Neural cell (in vitro differentiated cells): ENCODE measurements around the gene PIGS. TPM values are rescaled to one million over a fixed set of nuclear protein-coding genes. Genes with fewer than 3 reads are reported as not detected.

ENCODE experiments used
- H2AFZ ChIP-seq: fragments of 200-600, 300-800 bp; sonication (generic), shearing (Covaris generic); 2 replicates; pipeline ENCODE4 v1.6.0; 2014; ENCODE audit warnings: low read depth, mild to moderate bottlenecking, antibody characterized with exemption, low read length, moderate library complexity
- H3F3A ChIP-seq: fragments of 200-600 bp; shearing (Covaris generic); 2 replicates; pipeline ENCODE4 v1.6.1; 2016; ENCODE audit warnings: mild to moderate bottlenecking, moderate library complexity, mixed read lengths, antibody characterized with exemption, low read length; ENCODE audit not compliant: insufficient read depth, poor library complexity, severe bottlenecking
- H3K27ac ChIP-seq: fragments of 200-600, 300-800 bp; sonication (generic), shearing (Covaris generic); 2 replicates; pipeline ENCODE4 v1.5.1; 2014; ENCODE audit warnings: mild to moderate bottlenecking, low read length, moderate library complexity
- H3K27me3 ChIP-seq: fragments of 300-800, 200-600 bp; sonication (generic), shearing (Covaris generic); 2 replicates; pipeline ENCODE4 v1.6.0; 2014; ENCODE audit warnings: mild to moderate bottlenecking, low read depth, low read length, moderate library complexity; ENCODE audit not compliant: insufficient read depth
- H3K36me3 ChIP-seq: fragments of 300-800, 200-600 bp; sonication (generic), shearing (Covaris generic); 2 replicates; pipeline ENCODE4 v1.5.1; 2014; ENCODE audit warnings: mild to moderate bottlenecking, antibody characterized with exemption, low read length, moderate library complexity; ENCODE audit not compliant: insufficient read depth
- H3K4me2 ChIP-seq: fragments of 300-800, 200-600 bp; sonication (generic), shearing (Covaris generic); 2 replicates; pipeline ENCODE4 v1.6.0; 2014; ENCODE audit warnings: mild to moderate bottlenecking, low read length
- H3K4me3 ChIP-seq: fragments of 300-800, 200-600 bp; sonication (generic), shearing (Covaris generic); 2 replicates; pipeline ENCODE4 v1.5.1; 2014; ENCODE audit warnings: mild to moderate bottlenecking, low read length, moderate library complexity
- H3K79me2 ChIP-seq: fragments of 200-600 bp; shearing (Covaris generic); replicated peaks from 2 replicates; pipeline ENCODE4 v1.6.0; 2014; ENCODE audit warnings: mild to moderate bottlenecking, low read length, moderate library complexity; ENCODE audit not compliant: insufficient read depth
- H3K9ac ChIP-seq: fragments of 300-800, 200-600 bp; sonication (generic), shearing (Covaris generic); 2 replicates; pipeline ENCODE4 v1.6.1; 2016; ENCODE audit warnings: mild to moderate bottlenecking, low read length, mixed read lengths
- H3K9me2 ChIP-seq: fragments of 200-600 bp; shearing (Covaris generic); 2 replicates; pipeline ENCODE4 v1.6.1; 2016; ENCODE audit warnings: mild to moderate bottlenecking, low read length, mixed read lengths; ENCODE audit not compliant: insufficient read depth
- H3K9me3 ChIP-seq: fragments of 200-600, 300-800 bp; sonication (generic), shearing (Covaris generic); 2 replicates; pipeline ENCODE4 v1.6.1; 2016; ENCODE audit warnings: mild to moderate bottlenecking, mixed run types, low read length, moderate library complexity, mixed read lengths
- H4K20me1 ChIP-seq: fragments of 200-600 bp; shearing (Covaris generic); 2 replicates; pipeline ENCODE4 v1.6.1; 2016; ENCODE audit warnings: mild to moderate bottlenecking, mixed run types; ENCODE audit not compliant: insufficient read depth
- EP300 ChIP-seq: fragments of 450-650 bp; conservative IDR thresholded peaks from 2 replicates; pipeline ENCODE4 v1.6.1; 2014; ENCODE audit warnings: antibody characterized with exemption, mild to moderate bottlenecking, moderate library complexity; ENCODE audit not compliant: poor library complexity, severe bottlenecking
- EZH2 ChIP-seq: fragments of 200-600, 300-800 bp; shearing (Covaris generic), sonication (generic); IDR thresholded peaks from 2 replicates; pipeline ENCODE4 v1.6.1; 2014; ENCODE audit warnings: antibody characterized with exemption, low read length, borderline replicate concordance, mild to moderate bottlenecking; ENCODE audit not compliant: insufficient read depth, poor library complexity, severe bottlenecking
- MXI1 ChIP-seq: fragments of 450-650 bp; conservative IDR thresholded peaks from 2 replicates; pipeline ENCODE4 v1.6.1; 2014; ENCODE audit warnings: antibody characterized with exemption, mild to moderate bottlenecking; ENCODE audit not compliant: poor library complexity, severe bottlenecking
- POLR2AphosphoS5 ChIP-seq: IDR thresholded peaks from 2 replicates; pipeline ENCODE4 v1.6.1; 2012
- RAD21 ChIP-seq: fragments of 450-650 bp; conservative IDR thresholded peaks from 2 replicates; pipeline ENCODE4 v1.6.1; 2014; ENCODE audit warnings: antibody characterized with exemption, mild to moderate bottlenecking, moderate library complexity
- SMC3 ChIP-seq: fragments of 450-650 bp; conservative IDR thresholded peaks from 2 replicates; pipeline ENCODE4 v1.6.1; 2014; ENCODE audit warnings: antibody characterized with exemption, mild to moderate bottlenecking, moderate library complexity; ENCODE audit not compliant: poor library complexity
- TAF1 ChIP-seq: IDR thresholded peaks from 2 replicates; pipeline ENCODE4 v1.6.1; 2012; ENCODE audit warnings: low read depth
- polyA plus RNA-seq: library from polyadenylated mRNA; depleted of rRNA; stranded (reverse); fragments of >200 nt; gene quantifications from 2 replicates; pipeline ENCODE4 v1.2.3, GENCODE V29; 2014
- TF ChIP-seq, protein P1 (sequence below): IDR thresholded peaks from 2 replicates; pipeline ENCODE4 v1.6.1; 2012; ENCODE audit warnings: borderline replicate concordance
- TF ChIP-seq, protein P2 (sequence below): fragments of 450-650 bp; IDR thresholded peaks from 2 replicates; pipeline ENCODE4 v1.5.1; 2014; ENCODE audit warnings: antibody characterized with exemption, mild to moderate bottlenecking, moderate library complexity; ENCODE audit not compliant: poor library complexity, severe bottlenecking

PIGS gene
- polyA plus RNA-seq, 1 donor from 2014 or later: 37.6 TPM

DNA sequence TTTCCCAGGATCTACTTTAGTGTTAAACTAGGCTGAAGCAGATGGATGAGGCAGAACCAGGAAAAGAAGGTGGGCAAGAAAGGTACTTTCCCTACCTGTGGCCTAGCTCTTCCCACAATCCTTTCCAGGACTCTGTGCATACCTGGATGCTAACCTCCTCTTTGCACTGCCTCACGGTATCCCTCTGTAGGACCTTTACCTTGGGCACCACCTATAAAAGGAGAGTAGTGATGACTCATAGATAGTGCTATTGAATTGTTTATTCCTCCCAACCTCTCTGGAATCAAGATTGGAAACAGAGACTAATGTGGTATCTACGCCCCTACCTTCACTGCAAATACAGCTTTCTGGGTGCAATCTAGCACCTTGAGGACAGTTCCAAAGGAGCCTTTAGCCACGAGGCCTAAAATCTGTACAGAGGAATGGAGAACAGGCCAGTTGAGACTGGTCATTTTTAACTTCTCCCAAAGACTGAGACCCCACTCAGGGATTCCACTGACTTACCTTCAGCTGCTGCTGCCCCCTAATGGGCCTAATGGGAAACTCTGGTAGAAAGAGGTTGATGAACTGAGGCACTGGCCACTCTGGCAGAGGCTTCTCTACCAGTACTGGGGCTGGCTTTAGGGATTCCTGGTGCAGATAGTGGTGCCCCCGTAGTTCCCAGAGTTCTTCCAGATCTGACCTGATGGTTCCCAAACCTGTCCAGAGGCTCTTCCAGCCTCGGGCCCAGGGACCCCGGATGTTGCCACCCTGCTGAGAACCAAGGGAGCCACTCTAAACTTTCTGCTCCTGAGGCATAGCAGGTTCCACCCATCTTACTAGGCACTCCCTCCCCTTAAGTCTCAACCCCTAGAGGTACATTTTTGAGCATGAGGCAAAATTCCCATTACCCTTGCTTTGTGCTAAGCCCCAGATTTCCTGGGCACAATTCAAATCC is 41.9 kb upstream of the PIGS start:
- H3K27me3 ChIP-seq: no peaks in the 10 kb centered on the region
- H3K79me2 ChIP-seq: no peaks in the 10 kb centered on the region
- H3K9me2 ChIP-seq: no peaks in the 10 kb centered on the region
- no peaks in the 10 kb centered on the region for H4K20me1 ChIP-seq
- H3K9me3 ChIP-seq: no peaks in the 10 kb centered on the region
- H3K9ac ChIP-seq: no peak overlapping the region
- no peak overlapping the region for H3K4me3 ChIP-seq
- H3K4me2 ChIP-seq: no peak overlapping the region
- TF ChIP-seq MXI1 (no peak), RAD21 (peak; percentile 79), POLR2AphosphoS5 (no peak), SMC3 (peak; percentile 77), TAF1 (no peak), EP300 (no peak)
- TF ChIP-seq, protein P1, sequence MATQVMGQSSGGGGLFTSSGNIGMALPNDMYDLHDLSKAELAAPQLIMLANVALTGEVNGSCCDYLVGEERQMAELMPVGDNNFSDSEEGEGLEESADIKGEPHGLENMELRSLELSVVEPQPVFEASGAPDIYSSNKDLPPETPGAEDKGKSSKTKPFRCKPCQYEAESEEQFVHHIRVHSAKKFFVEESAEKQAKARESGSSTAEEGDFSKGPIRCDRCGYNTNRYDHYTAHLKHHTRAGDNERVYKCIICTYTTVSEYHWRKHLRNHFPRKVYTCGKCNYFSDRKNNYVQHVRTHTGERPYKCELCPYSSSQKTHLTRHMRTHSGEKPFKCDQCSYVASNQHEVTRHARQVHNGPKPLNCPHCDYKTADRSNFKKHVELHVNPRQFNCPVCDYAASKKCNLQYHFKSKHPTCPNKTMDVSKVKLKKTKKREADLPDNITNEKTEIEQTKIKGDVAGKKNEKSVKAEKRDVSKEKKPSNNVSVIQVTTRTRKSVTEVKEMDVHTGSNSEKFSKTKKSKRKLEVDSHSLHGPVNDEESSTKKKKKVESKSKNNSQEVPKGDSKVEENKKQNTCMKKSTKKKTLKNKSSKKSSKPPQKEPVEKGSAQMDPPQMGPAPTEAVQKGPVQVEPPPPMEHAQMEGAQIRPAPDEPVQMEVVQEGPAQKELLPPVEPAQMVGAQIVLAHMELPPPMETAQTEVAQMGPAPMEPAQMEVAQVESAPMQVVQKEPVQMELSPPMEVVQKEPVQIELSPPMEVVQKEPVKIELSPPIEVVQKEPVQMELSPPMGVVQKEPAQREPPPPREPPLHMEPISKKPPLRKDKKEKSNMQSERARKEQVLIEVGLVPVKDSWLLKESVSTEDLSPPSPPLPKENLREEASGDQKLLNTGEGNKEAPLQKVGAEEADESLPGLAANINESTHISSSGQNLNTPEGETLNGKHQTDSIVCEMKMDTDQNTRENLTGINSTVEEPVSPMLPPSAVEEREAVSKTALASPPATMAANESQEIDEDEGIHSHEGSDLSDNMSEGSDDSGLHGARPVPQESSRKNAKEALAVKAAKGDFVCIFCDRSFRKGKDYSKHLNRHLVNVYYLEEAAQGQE: no peak
- TF ChIP-seq, protein P2, sequence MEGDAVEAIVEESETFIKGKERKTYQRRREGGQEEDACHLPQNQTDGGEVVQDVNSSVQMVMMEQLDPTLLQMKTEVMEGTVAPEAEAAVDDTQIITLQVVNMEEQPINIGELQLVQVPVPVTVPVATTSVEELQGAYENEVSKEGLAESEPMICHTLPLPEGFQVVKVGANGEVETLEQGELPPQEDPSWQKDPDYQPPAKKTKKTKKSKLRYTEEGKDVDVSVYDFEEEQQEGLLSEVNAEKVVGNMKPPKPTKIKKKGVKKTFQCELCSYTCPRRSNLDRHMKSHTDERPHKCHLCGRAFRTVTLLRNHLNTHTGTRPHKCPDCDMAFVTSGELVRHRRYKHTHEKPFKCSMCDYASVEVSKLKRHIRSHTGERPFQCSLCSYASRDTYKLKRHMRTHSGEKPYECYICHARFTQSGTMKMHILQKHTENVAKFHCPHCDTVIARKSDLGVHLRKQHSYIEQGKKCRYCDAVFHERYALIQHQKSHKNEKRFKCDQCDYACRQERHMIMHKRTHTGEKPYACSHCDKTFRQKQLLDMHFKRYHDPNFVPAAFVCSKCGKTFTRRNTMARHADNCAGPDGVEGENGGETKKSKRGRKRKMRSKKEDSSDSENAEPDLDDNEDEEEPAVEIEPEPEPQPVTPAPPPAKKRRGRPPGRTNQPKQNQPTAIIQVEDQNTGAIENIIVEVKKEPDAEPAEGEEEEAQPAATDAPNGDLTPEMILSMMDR: peak; percentile 84
- H2AFZ ChIP-seq: no peak overlapping the region
- no peak overlapping the region for H3K27ac ChIP-seq
- peaks cover 3% of the 10 kb centered on the region for H3K36me3 ChIP-seq
- H3F3A ChIP-seq: no peaks in the 10 kb centered on the region

DNA sequence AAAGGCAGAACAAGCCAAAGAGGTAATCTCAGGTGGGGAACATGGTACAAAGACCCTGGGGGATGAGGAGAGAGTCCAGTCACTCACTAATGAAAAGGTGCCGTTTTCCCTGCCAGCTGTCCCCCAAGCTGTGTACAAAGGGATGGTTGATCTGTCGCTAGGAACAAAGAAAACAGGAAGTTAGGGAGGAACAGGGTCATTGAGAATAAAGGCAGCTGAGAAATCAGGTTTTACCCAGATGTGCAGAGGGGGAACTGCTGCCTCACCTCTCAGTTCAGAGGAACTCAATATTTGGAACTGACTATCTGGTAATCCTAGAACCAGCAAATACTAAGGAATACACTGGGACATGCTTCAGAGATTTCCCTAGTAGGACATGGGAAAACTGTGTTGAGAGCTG is 41.2 kb upstream of the PIGS start:
- Histone ChIP-seq H3K36me3 (peaks cover 3% of the 10 kb centered on the region), H2AFZ (no peak overlapping the region), H3K79me2 (no peaks in the 10 kb centered on the region), H3K27ac (no peak overlapping the region), H3K27me3 (no peaks in the 10 kb centered on the region), H3K4me3 (no peak overlapping the region), H3K4me2 (no peak overlapping the region), H3K9me3 (no peaks in the 10 kb centered on the region), H3K9me2 (no peaks in the 10 kb centered on the region), H3F3A (no peaks in the 10 kb centered on the region), H4K20me1 (no peaks in the 10 kb centered on the region), H3K9ac (no peak overlapping the region)
- no peak for TF ChIP-seq MXI1
- TF ChIP-seq, protein P2: no peak
- TF ChIP-seq, protein P1: no peak
- no peak for TF ChIP-seq EZH2
- TF ChIP-seq POLR2AphosphoS5: no peak
- no peak for TF ChIP-seq EP300
- TF ChIP-seq SMC3: no peak
- TF ChIP-seq TAF1: no peak
